Measurements from ENCODE around the gene AUP1. TPM values are rescaled to one million over a fixed set of nuclear protein-coding genes. Genes with fewer than 3 reads are reported as not detected.

AUP1 gene
- total RNA-seq, 3 donors from 2014 or later (not counting 1 experiment from before 2014, with no cell fraction given), result 234 to 242 (median 237) TPM

GRCh38 chr2:74548285-74548899 lies 18.9 kb upstream of the AUP1 start:
- Mint-ChIP-seq H3K36me3 (no peaks in the 10 kb centered on the region), H3K9me3 (no peaks in the 10 kb centered on the region), H3K4me3 (peak overlapping the region; percentile 74), H3K4me1 (peaks cover 4 to 7% of the 10 kb centered on the region in 2 donors), H3K27me3 (ENCODE audit: low read depth in 2 of 2) (peaks cover 45 to 53% of the 10 kb centered on the region in 2 donors), H3K27ac (no peak overlapping the region)
- WGBS (ENCODE audit: insufficient coverage), result 33% methylated on average over 26 of the region's 26 CpGs
- Histone ChIP-seq H3K4me1 (ENCODE audit: control insufficient read depth, insufficient read depth, low read length) (peaks cover 15% of the 10 kb centered on the region), H3K27me3 (ENCODE audit: control insufficient read depth, insufficient read depth, low read length) (peaks cover 23% of the 10 kb centered on the region), H3K9me3 (ENCODE audit: control insufficient read depth, insufficient read depth, low read length) (no peaks in the 10 kb centered on the region), H3K4me3 (ENCODE audit: low read length) (peak overlapping the region; percentile 10), H3K27ac (ENCODE audit: low read length) (no peak overlapping the region), H3K36me3 (ENCODE audit: control insufficient read depth, insufficient read depth, low read length) (no peaks in the 10 kb centered on the region)
- DNase-seq (no peak), ATAC-seq (no peak)
- TF ChIP-seq CTCF (IDR thresholded peaks at IDR 0.05), result no peak
- intact Hi-C loops (cut with micrococcal nuclease), result no loop called here

GRCh38 chr2:74546004-74546403 lies 16.5 kb upstream of the AUP1 start:
- no peak for TF ChIP-seq CTCF (IDR thresholded peaks at IDR 0.05)
- H3K4me3 Mint-ChIP-seq, result no peak overlapping the region
- no peak overlapping the region for H3K27ac ChIP-seq (ENCODE audit: low read length)
- H3K27me3 Mint-ChIP-seq (ENCODE audit: low read depth in 2 of 2), result peaks cover 42 to 56% of the 10 kb centered on the region in 2 donors
- no peaks in the 10 kb centered on the region for H3K36me3 ChIP-seq (ENCODE audit: control insufficient read depth, insufficient read depth, low read length)
- peaks cover 0 to 4% of the 10 kb centered on the region in 2 donors for H3K4me1 Mint-ChIP-seq
- H3K4me3 ChIP-seq (ENCODE audit: low read length), result no peak overlapping the region
- 78% methylated on average over 3 of the region's 3 CpGs for WGBS (ENCODE audit: insufficient coverage)
- H3K4me1 ChIP-seq (ENCODE audit: control insufficient read depth, insufficient read depth, low read length), result peaks cover 13% of the 10 kb centered on the region
- ATAC-seq (no peak), DNase-seq (no peak)
- no peak overlapping the region for H3K27ac Mint-ChIP-seq
- peaks cover 23% of the 10 kb centered on the region for H3K27me3 ChIP-seq (ENCODE audit: control insufficient read depth, insufficient read depth, low read length)
- intact Hi-C loops (cut with micrococcal nuclease), result no loop called here
- no peaks in the 10 kb centered on the region for H3K9me3 Mint-ChIP-seq
- H3K36me3 Mint-ChIP-seq, result no peaks in the 10 kb centered on the region
- H3K9me3 ChIP-seq (ENCODE audit: control insufficient read depth, insufficient read depth, low read length), result no peaks in the 10 kb centered on the region

GRCh38 chr2:74544634-74545033 lies 15.1 kb upstream of the AUP1 start:
- Mint-ChIP-seq H3K4me1 (peaks cover 0 to 4% of the 10 kb centered on the region in 2 donors), H3K4me3 (no peak overlapping the region), H3K9me3 (no peaks in the 10 kb centered on the region), H3K36me3 (no peaks in the 10 kb centered on the region), H3K27ac (no peak overlapping the region), H3K27me3 (ENCODE audit: low read depth in 2 of 2) (peaks cover 30 to 42% of the 10 kb centered on the region in 2 donors)
- Histone ChIP-seq H3K36me3 (ENCODE audit: control insufficient read depth, insufficient read depth, low read length) (no peaks in the 10 kb centered on the region), H3K9me3 (ENCODE audit: control insufficient read depth, insufficient read depth, low read length) (no peaks in the 10 kb centered on the region), H3K27ac (ENCODE audit: low read length) (no peak overlapping the region), H3K27me3 (ENCODE audit: control insufficient read depth, insufficient read depth, low read length) (peaks cover 16% of the 10 kb centered on the region), H3K4me3 (ENCODE audit: low read length) (no peak overlapping the region), H3K4me1 (ENCODE audit: control insufficient read depth, insufficient read depth, low read length) (peaks cover 13% of the 10 kb centered on the region)
- WGBS (ENCODE audit: insufficient coverage), result 87% methylated on average over 3 of the region's 3 CpGs
- peak; percentile 9 for TF ChIP-seq CTCF (IDR thresholded peaks at IDR 0.05)
- intact Hi-C loops (cut with micrococcal nuclease), result no loop called here
- peak in 1 of 2 donors; percentile 52 for DNase-seq
- peak in 2 of 3 donors; percentile 26 to 47 for ATAC-seq

GRCh38 chr2:74542978-74543377 lies 13.5 kb upstream of the AUP1 start:
- H3K4me1 ChIP-seq (ENCODE audit: control insufficient read depth, insufficient read depth, low read length), result peaks cover 8% of the 10 kb centered on the region
- DNase-seq (no peak), ATAC-seq (no peak)
- H3K4me3 ChIP-seq (ENCODE audit: low read length), result no peak overlapping the region
- Mint-ChIP-seq H3K4me3 (no peak overlapping the region), H3K36me3 (no peaks in the 10 kb centered on the region), H3K9me3 (no peaks in the 10 kb centered on the region), H3K27me3 (ENCODE audit: low read depth in 2 of 2) (peaks cover 29 to 47% of the 10 kb centered on the region in 2 donors), H3K4me1 (no peaks in the 10 kb centered on the region), H3K27ac (no peak overlapping the region)
- WGBS (ENCODE audit: insufficient coverage), result 94% methylated on average over 1 of the region's 1 CpG
- no peak for TF ChIP-seq CTCF (IDR thresholded peaks at IDR 0.05)
- intact Hi-C loops (cut with micrococcal nuclease), result no loop called here
- H3K36me3 ChIP-seq (ENCODE audit: control insufficient read depth, insufficient read depth, low read length), result no peaks in the 10 kb centered on the region
- H3K27me3 ChIP-seq (ENCODE audit: control insufficient read depth, insufficient read depth, low read length), result peaks cover 4% of the 10 kb centered on the region
- H3K27ac ChIP-seq (ENCODE audit: low read length), result no peak overlapping the region
- H3K9me3 ChIP-seq (ENCODE audit: control insufficient read depth, insufficient read depth, low read length), result no peaks in the 10 kb centered on the region

All from natural killer cell (primary cell).